OCI-LY1 (cell line): Measurements from ENCODE around the gene GOLGA8J.
"Not testable (repeated sequence)": the region's sequence is repeated elsewhere in the genome, so short reads cannot be mapped to it uniquely, and the experiment has no call there.

Experiments used
- H2AFZ ChIP-seq: fragments of 200-600 bp; sonication (generic), shearing (Covaris generic); 2 replicates; pipeline ENCODE4 v1.6.0; 2014; ENCODE audit warnings: antibody characterized with exemption, mild to moderate bottlenecking, low read length
- H3F3A ChIP-seq: fragments of 200-600 bp; sonication (generic), shearing (Covaris generic); 2 replicates; pipeline ENCODE4 v1.6.0; 2014; ENCODE audit warnings: mild to moderate bottlenecking, antibody characterized with exemption, low read length, moderate library complexity; ENCODE audit not compliant: insufficient read depth
- H3K27ac ChIP-seq: fragments of 200-600 bp; sonication (generic); 2 replicates; pipeline ENCODE4 v1.5.1; 2014; ENCODE audit warnings: low read length, mixed run types, mild to moderate bottlenecking, low read depth; ENCODE audit not compliant: poor library complexity, severe bottlenecking
- H3K27me3 ChIP-seq: fragments of 200-600 bp; sonication (generic); 2 replicates; pipeline ENCODE4 v1.6.0; 2014; ENCODE audit warnings: antibody characterized with exemption, mild to moderate bottlenecking, low read length, moderate library complexity; ENCODE audit not compliant: insufficient read depth
- H3K36me3 ChIP-seq: fragments of 200-600 bp; sonication (generic); 2 replicates; pipeline ENCODE4 v1.6.1; 2014; ENCODE audit warnings: mild to moderate bottlenecking, antibody characterized with exemption, low read length, moderate library complexity, mixed read lengths; ENCODE audit not compliant: insufficient read depth
- H3K4me1 ChIP-seq: fragments of 200-600 bp; sonication (generic); 2 replicates; pipeline ENCODE4 v1.5.1; 2014; ENCODE audit warnings: mild to moderate bottlenecking, low read length, moderate library complexity; ENCODE audit not compliant: insufficient read depth, severe bottlenecking
- H3K4me2 ChIP-seq: fragments of 200-600 bp; sonication (generic), shearing (Covaris generic); 2 replicates; pipeline ENCODE4 v1.6.1; 2014; ENCODE audit warnings: low read length
- H3K4me3 ChIP-seq: fragments of 200-600 bp; sonication (generic); 2 replicates; pipeline ENCODE4 v1.5.1; 2014; ENCODE audit warnings: low read length, low read depth, mild to moderate bottlenecking, mixed read lengths; ENCODE audit not compliant: poor library complexity, severe bottlenecking
- H3K79me2 ChIP-seq: fragments of 200-600 bp; shearing (Covaris generic); 2 replicates; pipeline ENCODE4 v1.6.1; 2016; ENCODE audit warnings: mixed run types, low read length, mixed read lengths; ENCODE audit not compliant: insufficient read depth
- H3K9ac ChIP-seq: fragments of 200-600 bp; sonication (generic), shearing (Covaris generic); 2 replicates; pipeline ENCODE4 v1.6.1; 2014; ENCODE audit warnings: mild to moderate bottlenecking, low read length, mixed read lengths
- H3K9me2 ChIP-seq: fragments of 200-600 bp; sonication (generic), shearing (Covaris generic); 2 replicates; pipeline ENCODE4 v1.6.1; 2014; ENCODE audit warnings: low read depth, mild to moderate bottlenecking, low read length, mixed read lengths
- H3K9me3 ChIP-seq: fragments of 200-600 bp; shearing (Covaris generic); 2 replicates; pipeline ENCODE4 v1.6.1; 2014; ENCODE audit warnings: low read length, mixed read lengths
- H4K20me1 ChIP-seq: fragments of 200-600 bp; sonication (generic), shearing (Covaris generic); 2 replicates; pipeline ENCODE4 v1.6.0; 2016; ENCODE audit warnings: mild to moderate bottlenecking, low read length; ENCODE audit not compliant: insufficient read depth

Gene GOLGA8J

DNA sequence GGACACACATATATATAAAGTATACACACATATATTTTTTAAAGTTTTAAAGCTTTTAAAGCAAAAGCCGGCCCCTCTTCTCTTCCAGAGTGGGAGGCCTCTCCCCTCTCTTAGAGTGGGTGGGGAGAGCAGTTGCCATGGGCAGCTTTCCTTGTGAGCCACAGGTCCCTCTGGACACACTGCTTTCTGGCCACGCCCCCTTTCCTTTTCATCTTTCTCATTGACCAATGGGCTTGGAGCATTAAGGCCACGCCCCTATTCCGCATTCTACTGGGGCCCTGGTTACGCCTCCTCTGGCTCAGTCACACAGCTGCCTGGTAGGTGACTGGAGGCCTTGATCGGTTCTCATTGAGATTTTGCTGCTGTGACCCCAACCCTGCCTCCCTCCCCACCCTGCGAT is 52.0 kb downstream of the GOLGA8J start, which contains the start of gene GOLGA8T:
Gene GOLGA8T (plus strand): TSS at position 301 of the 400 bp plus-strand sequence. CDS start 98 bp downstream, at position 399.
- H3K79me2 ChIP-seq, H4K20me1 ChIP-seq, H3F3A ChIP-seq, H3K4me1 ChIP-seq, H3K27ac ChIP-seq, H3K4me3 ChIP-seq, H3K36me3 ChIP-seq, H3K27me3 ChIP-seq, H3K4me2 ChIP-seq, H2AFZ ChIP-seq, H3K9me2 ChIP-seq, H3K9me3 ChIP-seq, H3K9ac ChIP-seq: not testable (repeated sequence)
